Cardiac fibroblast (primary cell): ENCODE measurements around the gene POLR3A.

Source experiments
- DNase-seq, 2 donors: peaks; one replicate each; pipeline versions ENCODE4 v3.0.0 to v3.0.0-alpha.2; 2010; ENCODE audit warnings: low read depth in 2 of 2
- H3K4me3 ChIP-seq, 2 donors: replicated peaks in 1 of 2; 1 replicate in 1 of 2; 2 replicates in 1 of 2; pipeline ENCODE4 v1.5.1; 2011; ENCODE audit warnings: low read depth in 2 of 2, low read length in 2 of 2, mild to moderate bottlenecking in 2 of 2, moderate library complexity in 1 of 2
- CTCF ChIP-seq: IDR thresholded peaks from one replicate; pipeline ENCODE4 v1.5.1; 2011; ENCODE audit warnings: low read depth, mild to moderate bottlenecking, low read length, inconsistent platforms

Gene POLR3A

GRCh38 chr10:77973276-77973675 is 56.0 kb downstream of the POLR3A start:
- no peak for TF ChIP-seq CTCF
- no peak overlapping the region for H3K4me3 ChIP-seq
- DNase-seq, result no peak

- DNase-seq, result no peak
- no peak overlapping the region for H3K4me3 ChIP-seq
- no peak for TF ChIP-seq CTCF
These were observed 57.2 kb downstream of the POLR3A start for GRCh38 chr10:77972148-77972547.

DNA sequence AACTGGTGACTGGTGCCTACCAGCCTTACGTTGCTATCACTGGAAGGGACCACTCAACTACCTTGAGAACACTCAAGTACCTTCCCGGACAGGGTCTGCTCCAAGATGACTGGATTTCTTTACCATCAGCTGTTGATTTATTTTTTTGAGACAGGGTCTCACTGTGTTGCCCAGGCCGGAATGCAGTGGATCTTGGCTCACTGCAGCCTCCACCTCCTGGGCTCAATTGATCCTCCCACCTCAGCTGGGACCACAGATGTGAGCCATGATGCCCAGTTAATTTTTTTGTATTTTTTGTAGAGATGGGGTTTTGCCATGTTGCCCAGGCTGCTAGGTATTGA is 57.5 kb downstream of the POLR3A start:
- no peak for DNase-seq
- TF ChIP-seq CTCF, result no peak
- H3K4me3 ChIP-seq, result no peak overlapping the region

DNA sequence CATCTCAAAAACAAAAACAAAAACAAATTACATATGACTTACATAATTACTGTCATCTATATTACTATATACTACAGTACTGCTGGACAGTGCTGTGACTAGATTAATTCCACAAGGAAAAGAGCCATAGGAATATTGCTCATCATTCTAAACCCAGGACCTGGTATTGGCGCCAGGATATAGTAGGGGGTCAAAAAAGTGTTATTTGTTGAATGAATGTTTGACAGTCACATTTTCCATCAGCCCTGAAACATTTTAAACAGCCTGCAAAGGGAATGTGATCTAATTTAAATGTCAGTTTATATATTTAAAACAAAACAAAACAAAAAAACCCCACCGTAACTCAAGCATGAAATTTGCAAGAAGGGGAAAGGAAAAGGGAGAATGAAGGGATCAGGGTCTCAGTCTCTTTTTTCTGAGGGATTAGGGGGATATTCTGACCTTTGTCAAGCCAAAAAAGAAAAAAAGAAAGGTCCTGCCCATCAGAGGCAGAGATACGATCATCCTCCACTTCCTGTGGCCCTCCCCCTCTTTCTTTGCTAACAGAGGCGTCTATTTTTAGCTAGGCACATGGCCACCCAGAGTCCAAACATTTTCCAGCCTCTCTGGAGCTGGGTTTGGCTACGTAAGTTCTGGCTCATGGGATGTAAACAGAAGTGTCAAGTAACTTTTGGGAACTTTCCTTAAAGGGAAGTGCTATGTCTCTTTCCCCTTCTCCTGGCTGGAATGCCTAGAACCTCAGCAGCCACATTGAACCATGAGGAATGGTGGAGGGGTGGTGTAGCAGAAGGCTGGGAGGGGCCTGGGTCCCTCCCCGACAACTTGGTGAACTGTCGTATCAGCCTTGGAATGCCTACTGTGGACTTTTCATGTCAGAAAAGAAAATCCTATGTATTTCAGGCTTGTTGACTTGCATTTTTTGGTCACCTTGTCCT is 58.2 kb downstream of the POLR3A start:
- no peak for TF ChIP-seq CTCF
- peak; percentile 81 to 95 for DNase-seq
- H3K4me3 ChIP-seq, result no peak overlapping the region

- peak in 1 of 2 donors; percentile 32 for DNase-seq
- no peak for TF ChIP-seq CTCF
These were observed 60.2 kb downstream of the POLR3A start for GRCh38 chr10:77969114-77969513.

GRCh38 chr10:77967611-77968022 is 61.7 kb downstream of the POLR3A start:
- no peak for TF ChIP-seq CTCF
- no peak for DNase-seq
- H3K4me3 ChIP-seq, result no peak overlapping the region

More at GRCh38 chr10:77969114-77969513, 60.2 kb downstream of the POLR3A start:
- H3K4me3 ChIP-seq, result no peak overlapping the region

DNA sequence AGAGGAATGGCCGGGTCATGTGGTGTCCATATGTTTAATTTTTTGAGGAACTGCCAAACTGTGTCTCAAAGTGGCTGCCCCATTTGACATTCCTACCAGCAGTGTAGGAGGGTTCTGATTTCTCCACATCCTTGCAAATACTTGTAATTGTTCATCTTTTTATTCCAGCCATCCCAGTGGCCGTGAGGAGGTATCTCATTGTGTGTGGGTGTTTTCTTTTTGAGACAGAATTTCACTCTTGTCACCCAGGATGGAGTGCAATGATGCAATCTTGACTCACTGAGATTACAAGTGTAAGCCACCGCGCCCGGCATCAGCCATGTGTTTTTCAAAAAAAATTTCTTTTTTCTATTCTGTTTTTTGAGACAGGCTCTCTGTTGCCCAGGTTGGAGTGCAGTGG is 64.0 kb downstream of the POLR3A start:
- peak; percentile 67 to 87 for DNase-seq
- no peak overlapping the region for H3K4me3 ChIP-seq
- peak; percentile 2 for TF ChIP-seq CTCF
